Cardiac muscle cell (in vitro differentiated cells and primary cell): ENCODE measurements around the gene RUBCNL. TPM values are rescaled to one million over a fixed set of nuclear protein-coding genes. Genes with fewer than 3 reads are reported as not detected.

Source experiments
- DNase-seq, 2 donors: peaks; one replicate each; pipeline versions ENCODE4 v3.0.0 to v3.0.0-alpha.2; 2010 to 2017; ENCODE audit warnings: low read depth in 1 of 2, low spot score in 1 of 2
- H3K27ac ChIP-seq: fragments of 200-600 bp; sonication (generic); 2 replicates; pipeline ENCODE4 v1.5.1; 2016
- H3K27me3 ChIP-seq: fragments of 200-600 bp; sonication (generic); 2 replicates; pipeline ENCODE4 v1.6.0; 2016; ENCODE audit warnings: control low read depth
- H3K36me3 ChIP-seq: fragments of 200-600 bp; sonication (generic); 2 replicates; pipeline ENCODE4 v1.5.1; 2016; ENCODE audit warnings: control low read depth
- H3K4me1 ChIP-seq: fragments of 200-600 bp; sonication (generic); 2 replicates; pipeline ENCODE4 v1.8.1; 2017; ENCODE audit warnings: low read depth, mild to moderate bottlenecking, mixed run types
- H3K4me3 ChIP-seq: fragments of 200-600 bp; sonication (generic); 2 replicates; pipeline ENCODE4 v1.5.1; 2016; ENCODE audit warnings: mild to moderate bottlenecking
- H3K9me3 ChIP-seq: fragments of 200-600 bp; sonication (generic); 2 replicates; pipeline ENCODE4 v1.5.1; 2017; ENCODE audit warnings: low read depth, mild to moderate bottlenecking, control low read depth
- CTCF ChIP-seq: IDR thresholded peaks from 2 replicates; pipeline ENCODE4 v1.5.1; 2012; ENCODE audit warnings: low read depth, mild to moderate bottlenecking, low read length
- polyA plus RNA-seq: library from polyadenylated mRNA; unstranded; fragments of >200 nt; fragmentation: Nextera tagmentation; extraction: Ambion mirVana; gene quantifications from 2 replicates; pipeline ENCODE4 v1.2.1, GENCODE V29; 2016
- total RNA-seq: library from RNA; depleted of rRNA; stranded (reverse); fragments of >200 nt; gene quantifications from 2 replicates; pipeline ENCODE4 v1.2.3, GENCODE V29; 2016

The RUBCNL gene
- total and polyA plus RNA-seq, 2 experiments from 2014 or later: 0.67 to 1.5 TPM

- no peaks in the 10 kb centered on the region for H3K36me3 ChIP-seq
- no peak overlapping the region for H3K27ac ChIP-seq
- TF ChIP-seq CTCF: no peak
Observed at GRCh38 chr13:46295491-46296114, 91.4 kb downstream of the RUBCNL start.

GRCh38 chr13:46293436-46293835 lies 93.6 kb downstream of the RUBCNL start:
- Histone ChIP-seq H3K4me1 (peaks cover 12% of the 10 kb centered on the region), H3K27me3 (no peaks in the 10 kb centered on the region), H3K36me3 (no peaks in the 10 kb centered on the region), H3K27ac (no peak overlapping the region), H3K4me3 (no peak overlapping the region), H3K9me3 (no peaks in the 10 kb centered on the region)
- DNase-seq: no peak
- TF ChIP-seq CTCF: no peak

More at GRCh38 chr13:46295491-46296114, 91.4 kb downstream of the RUBCNL start:
- no peaks in the 10 kb centered on the region for H3K9me3 ChIP-seq
- no peaks in the 10 kb centered on the region for H3K4me1 ChIP-seq
- no peaks in the 10 kb centered on the region for H3K27me3 ChIP-seq
- no peak overlapping the region for H3K4me3 ChIP-seq
- peak in 1 of 2 donors; percentile 91 for DNase-seq

Other genes starting within 250 kb of the RUBCNL start
- 4.8 and 5.5 TPM in 2 replicates for gene LCP1, start 205.1 kb downstream of the RUBCNL start, total RNA-seq
- 2.0 and 8.5 TPM in 2 replicates for gene LCP1, start 205.1 kb downstream of the RUBCNL start, polyA plus RNA-seq
- gene LRRC63, start 175.3 kb downstream of the RUBCNL start, total RNA-seq: 0.81 and 2.1 TPM in 2 replicates
- gene LRRC63, start 175.3 kb downstream of the RUBCNL start, polyA plus RNA-seq: 2.0 and 2.5 TPM in 2 replicates
- 7.5 and 14.6 TPM in 2 replicates for gene LRCH1, start 165.9 kb upstream of the RUBCNL start, total RNA-seq
- gene LRCH1, start 165.9 kb upstream of the RUBCNL start, polyA plus RNA-seq: 6.0 and 13.6 TPM in 2 replicates